SK-MEL-5 (cell line): ENCODE results near the gene SPAG8. TPM values are rescaled to one million over a fixed set of nuclear protein-coding genes. Genes with fewer than 3 reads are reported as not detected.
A peak's percentile ranks its signal among the peaks of the same experiment; 100 is the strongest.

Experiments
- DNase-seq: peaks from one replicate; pipeline ENCODE4 v3.0.0-alpha.2; 2016; ENCODE audit warnings: low read depth, low spot score
- in situ Hi-C: cut with HindIII; loops from 2 replicates; pipeline ENCODE4 v1.10.0; 2016; ENCODE audit warnings: low sequenced_read_pairs, high pct_unique_total_duplicates, low pct_unique_long_range_greater_than_20kb
- total RNA-seq: library from RNA; depleted of rRNA; stranded (reverse); fragments of >200 nt; shearing (Covaris generic); gene quantifications from 2 replicates; pipeline ENCODE4 v1.2.3, GENCODE V29; 2014

SPAG8 gene
- total RNA-seq, 1 experiment from 2014 or later = 0.05 TPM

DNA sequence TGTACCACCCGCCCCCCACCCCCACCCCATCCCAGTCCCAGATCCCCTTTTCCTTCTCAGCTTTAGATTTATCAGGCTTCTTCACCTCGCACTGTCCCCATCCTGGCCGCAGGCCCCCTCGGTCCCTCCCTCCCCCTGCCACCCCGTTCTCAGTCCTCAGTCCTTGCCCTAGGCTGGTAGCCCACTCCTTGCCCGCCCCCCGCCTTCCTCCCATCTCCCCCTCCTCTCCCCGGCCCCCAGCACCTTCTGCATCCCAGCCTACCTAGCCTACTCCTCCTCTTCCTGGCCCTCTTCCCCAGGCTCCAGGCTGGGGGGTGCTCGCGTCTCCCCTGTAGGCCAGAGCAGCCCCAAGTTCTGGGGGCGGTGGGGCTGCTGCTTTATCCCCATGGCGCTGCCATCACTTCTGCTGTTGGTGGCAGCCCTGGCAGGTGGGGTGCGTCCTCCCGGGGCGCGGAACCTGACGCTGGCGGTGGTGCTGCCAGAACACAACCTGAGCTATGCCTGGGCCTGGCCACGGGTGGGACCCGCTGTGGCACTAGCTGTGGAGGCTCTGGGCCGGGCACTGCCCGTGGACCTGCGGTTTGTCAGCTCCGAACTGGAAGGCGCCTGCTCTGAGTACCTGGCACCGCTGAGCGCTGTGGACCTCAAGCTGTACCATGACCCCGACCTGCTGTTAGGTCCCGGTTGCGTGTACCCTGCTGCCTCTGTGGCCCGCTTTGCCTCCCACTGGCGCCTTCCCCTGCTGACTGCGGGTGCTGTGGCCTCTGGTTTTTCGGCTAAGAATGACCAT lies 19.8 kb downstream of the SPAG8 start:
- DNase-seq = no peak
- in situ Hi-C loops = no loop called here

GRCh38 chr9:35791297-35791921 lies 20.7 kb downstream of the SPAG8 start, which contains the start of gene NPR2:
TSS of gene NPR2 (plus strand) at chr9:35791591. CDS start at chr9:35792409, 818 bp downstream.
- in situ Hi-C loops = no loop called here
- no peak for DNase-seq

GRCh38 chr9:35790385-35791296 lies 21.4 kb downstream of the SPAG8 start:
- in situ Hi-C loops = no loop called here
- DNase-seq = peak; percentile 75

- no peak for DNase-seq
- in situ Hi-C loops = no loop called here
Observed at GRCh38 chr9:35790025-35790384, 22.1 kb downstream of the SPAG8 start.

GRCh38 chr9:35789541-35789940 lies 22.5 kb downstream of the SPAG8 start:
- in situ Hi-C loops = no loop called here

GRCh38 chr9:35783418-35783817 lies 28.6 kb downstream of the SPAG8 start:
- DNase-seq = no peak
- in situ Hi-C loops = no loop called here

More at GRCh38 chr9:35789541-35789940, 22.5 kb downstream of the SPAG8 start:
- no peak for DNase-seq

DNA sequence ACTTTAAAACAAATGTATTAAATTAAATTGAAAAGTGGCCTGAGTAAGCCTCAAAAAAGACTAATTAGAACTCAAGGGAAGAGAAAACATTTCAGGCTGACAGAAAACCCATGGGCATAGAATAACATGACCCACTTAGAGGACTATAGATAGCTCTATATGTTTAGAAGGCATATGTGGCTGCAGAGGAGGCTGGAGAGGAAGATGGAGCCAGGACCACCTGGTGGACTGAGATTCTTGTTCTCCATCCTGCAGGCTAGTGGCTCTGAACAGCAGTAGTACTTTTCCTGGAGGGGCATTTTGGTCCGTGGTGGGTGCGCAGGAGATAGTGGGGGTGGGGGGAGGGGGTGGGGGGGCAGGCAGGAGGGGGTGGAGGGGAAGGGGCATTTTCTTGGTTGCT lies 31.0 kb downstream of the SPAG8 start:
- in situ Hi-C loops = no loop called here

GRCh38 chr9:35778496-35778895 lies 33.6 kb downstream of the SPAG8 start:
- in situ Hi-C loops = no loop called here

More for the DNA sequence above, 31.0 kb downstream of the SPAG8 start:
- DNase-seq = no peak

GRCh38 chr9:35776018-35776417 lies 36.0 kb downstream of the SPAG8 start:
- DNase-seq = no peak
- in situ Hi-C loops = no loop called here

More at GRCh38 chr9:35778496-35778895, 33.6 kb downstream of the SPAG8 start:
- no peak for DNase-seq

DNA sequence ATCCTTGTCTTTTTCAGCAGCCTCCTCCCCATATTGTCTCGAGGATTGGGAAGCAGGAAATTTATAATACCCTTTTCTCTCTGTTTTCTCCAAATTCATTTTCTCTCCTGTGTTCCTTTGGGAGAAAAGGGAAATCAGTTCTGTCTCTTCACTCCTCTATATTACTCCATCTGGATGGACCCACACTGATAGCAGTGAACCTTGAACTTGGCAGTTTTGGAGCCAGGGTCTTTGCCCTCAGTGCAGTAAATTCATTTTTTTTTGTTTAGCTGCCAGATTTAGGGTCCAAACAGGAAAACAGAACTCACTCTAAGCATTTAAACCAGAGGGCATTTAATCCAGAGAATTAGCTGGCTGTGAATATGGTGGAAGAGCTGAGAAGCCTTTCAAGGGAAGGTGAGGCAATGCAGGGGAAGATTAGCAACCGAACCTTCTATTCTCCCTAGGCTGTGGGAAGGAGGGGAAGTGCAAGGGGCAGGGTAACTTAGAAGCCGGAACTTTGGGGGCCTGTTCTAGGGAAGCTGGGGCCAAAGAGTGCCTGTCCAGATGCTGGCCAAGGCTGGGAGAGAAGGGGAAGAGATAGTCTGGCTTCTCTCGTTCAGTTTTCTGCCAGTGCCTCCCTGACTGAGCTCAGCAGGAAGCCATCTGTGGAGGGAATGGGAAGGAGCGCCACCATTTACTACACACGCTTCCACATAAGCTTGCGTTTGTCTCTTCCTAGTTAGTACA lies 37.0 kb downstream of the SPAG8 start:
- in situ Hi-C loops = no loop called here
- DNase-seq = no peak

- in situ Hi-C loops = no loop called here
- no peak for DNase-seq
Observed at GRCh38 chr9:35771943-35772342, 40.1 kb downstream of the SPAG8 start.

- in situ Hi-C loops = no loop called here
Observed at GRCh38 chr9:35771534-35771933, 40.5 kb downstream of the SPAG8 start.

GRCh38 chr9:35771075-35771433 lies 41.0 kb downstream of the SPAG8 start:
- no peak for DNase-seq
- in situ Hi-C loops = no loop called here

More at GRCh38 chr9:35771534-35771933, 40.5 kb downstream of the SPAG8 start:
- DNase-seq = peak; percentile 27

DNA sequence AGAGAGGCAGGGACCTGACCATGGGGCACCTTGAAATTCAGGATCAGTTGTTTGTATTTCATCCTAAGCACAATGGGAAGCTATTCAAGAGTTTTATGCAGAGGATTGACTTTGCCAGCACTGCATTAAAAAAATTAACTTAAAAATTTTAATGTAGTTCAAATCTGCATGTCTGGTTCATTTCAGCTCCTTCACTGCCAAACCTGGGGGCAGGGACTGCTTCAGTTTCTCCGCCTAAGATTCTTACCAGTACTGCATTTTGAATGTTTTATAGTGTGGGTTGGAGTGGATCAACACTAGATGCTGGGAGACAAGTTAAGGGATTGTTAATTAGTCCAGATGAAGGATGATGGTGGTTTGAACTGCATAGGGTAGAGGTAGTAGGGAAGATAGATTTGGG lies 42.3 kb downstream of the SPAG8 start:
- in situ Hi-C loops = no loop called here
- no peak for DNase-seq

GRCh38 chr9:35767458-35767857 lies 44.6 kb downstream of the SPAG8 start:
- no peak for DNase-seq
- in situ Hi-C loops = no loop called here

DNA sequence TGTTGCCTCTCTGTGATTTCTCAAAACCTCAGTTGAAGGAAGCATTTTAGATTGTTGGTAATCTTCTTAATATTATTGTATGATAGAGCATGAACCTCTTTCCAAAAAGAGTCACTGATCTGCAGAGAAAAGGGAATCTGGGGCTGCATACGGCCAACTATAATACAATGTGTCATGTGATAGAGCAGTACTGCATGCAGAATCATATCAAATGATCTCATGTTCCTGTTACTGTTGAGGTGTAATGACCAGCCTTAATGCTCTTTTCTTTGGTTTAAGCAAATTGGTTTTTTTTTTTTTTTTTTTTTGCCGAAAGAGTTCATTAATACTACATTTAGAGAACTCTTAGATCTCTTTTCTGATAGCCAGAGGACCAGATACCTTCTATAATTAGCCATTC lies 45.1 kb downstream of the SPAG8 start:
- in situ Hi-C loops = no loop called here
- DNase-seq = no peak

- no peak for DNase-seq
- in situ Hi-C loops = no loop called here
Observed at GRCh38 chr9:35763803-35764202, 48.3 kb downstream of the SPAG8 start.

- in situ Hi-C loops = no loop called here
- DNase-seq = no peak
Observed at GRCh38 chr9:35763181-35763580, 48.9 kb downstream of the SPAG8 start.
